Measurements from ENCODE around the gene SLC9A5.
A peak's percentile ranks its signal among the peaks of the same experiment; 100 is the strongest.

The SLC9A5 gene

DNA sequence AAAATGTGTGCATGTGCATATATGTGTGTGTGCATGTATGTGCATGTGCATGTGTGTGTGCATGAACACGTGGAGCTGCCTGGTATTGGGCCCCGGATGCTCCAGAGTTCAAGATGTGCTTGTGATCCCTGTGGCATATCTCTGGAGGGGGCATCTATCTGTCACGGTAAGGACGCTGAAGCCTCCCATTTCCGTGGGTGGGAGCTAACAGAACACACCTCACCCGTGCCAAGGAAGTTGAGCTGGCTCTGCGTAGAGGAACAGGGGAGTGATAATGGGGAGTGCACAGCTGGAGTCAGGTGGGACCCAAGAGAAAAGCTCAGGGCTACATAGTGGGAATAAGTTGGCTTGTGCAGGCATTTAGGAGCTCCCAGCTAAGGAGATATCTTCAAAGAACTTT, 37.1 kb upstream of the SLC9A5 start:
- Mint-ChIP-seq H3K36me3 (ENCODE audit: low read depth) (no peaks in the 10 kb centered on the region), H3K27me3 (ENCODE audit: low read depth) (no peaks in the 10 kb centered on the region), H3K4me1 (no peaks in the 10 kb centered on the region), H3K4me3 (no peak overlapping the region), H3K9me3 (no peaks in the 10 kb centered on the region), H3K27ac (no peak overlapping the region)
- TF ChIP-seq, protein P1, sequence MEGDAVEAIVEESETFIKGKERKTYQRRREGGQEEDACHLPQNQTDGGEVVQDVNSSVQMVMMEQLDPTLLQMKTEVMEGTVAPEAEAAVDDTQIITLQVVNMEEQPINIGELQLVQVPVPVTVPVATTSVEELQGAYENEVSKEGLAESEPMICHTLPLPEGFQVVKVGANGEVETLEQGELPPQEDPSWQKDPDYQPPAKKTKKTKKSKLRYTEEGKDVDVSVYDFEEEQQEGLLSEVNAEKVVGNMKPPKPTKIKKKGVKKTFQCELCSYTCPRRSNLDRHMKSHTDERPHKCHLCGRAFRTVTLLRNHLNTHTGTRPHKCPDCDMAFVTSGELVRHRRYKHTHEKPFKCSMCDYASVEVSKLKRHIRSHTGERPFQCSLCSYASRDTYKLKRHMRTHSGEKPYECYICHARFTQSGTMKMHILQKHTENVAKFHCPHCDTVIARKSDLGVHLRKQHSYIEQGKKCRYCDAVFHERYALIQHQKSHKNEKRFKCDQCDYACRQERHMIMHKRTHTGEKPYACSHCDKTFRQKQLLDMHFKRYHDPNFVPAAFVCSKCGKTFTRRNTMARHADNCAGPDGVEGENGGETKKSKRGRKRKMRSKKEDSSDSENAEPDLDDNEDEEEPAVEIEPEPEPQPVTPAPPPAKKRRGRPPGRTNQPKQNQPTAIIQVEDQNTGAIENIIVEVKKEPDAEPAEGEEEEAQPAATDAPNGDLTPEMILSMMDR (IDR thresholded peaks at IDR 0.05; ENCODE audit: unreplicated experiment in 3 of 3): no peak

DNA sequence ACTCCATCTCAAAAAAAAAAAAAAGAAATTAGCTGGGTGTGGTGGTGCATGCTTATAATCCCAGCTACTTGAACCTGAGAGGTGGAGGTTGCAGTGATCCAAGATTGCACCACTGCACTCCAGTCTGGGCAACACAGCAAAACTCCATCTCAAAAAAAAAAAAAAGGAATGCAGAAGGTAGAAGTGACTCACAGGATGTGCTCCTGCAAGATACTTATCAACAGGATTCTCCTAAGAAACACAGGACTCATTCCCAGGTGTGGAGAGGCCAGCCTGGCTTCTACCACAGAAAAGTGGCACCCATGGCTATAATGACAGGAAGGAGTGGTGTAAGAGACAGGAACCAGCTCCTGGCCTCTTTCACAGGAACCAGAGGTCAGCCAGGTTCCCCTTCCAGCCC, 36.0 kb upstream of the SLC9A5 start:
- H3K9me3 Mint-ChIP-seq: no peaks in the 10 kb centered on the region
- H3K4me1 Mint-ChIP-seq: no peaks in the 10 kb centered on the region
- TF ChIP-seq, protein P1 (IDR thresholded peaks at IDR 0.05; ENCODE audit: unreplicated experiment in 3 of 3): no peak
- no peak overlapping the region for H3K4me3 Mint-ChIP-seq
- no peaks in the 10 kb centered on the region for H3K36me3 Mint-ChIP-seq (ENCODE audit: low read depth)
- peaks cover 5% of the 10 kb centered on the region for H3K27me3 Mint-ChIP-seq (ENCODE audit: low read depth)
- H3K27ac Mint-ChIP-seq: peak overlapping the region in 1 of 3 experiments; percentile 50

DNA sequence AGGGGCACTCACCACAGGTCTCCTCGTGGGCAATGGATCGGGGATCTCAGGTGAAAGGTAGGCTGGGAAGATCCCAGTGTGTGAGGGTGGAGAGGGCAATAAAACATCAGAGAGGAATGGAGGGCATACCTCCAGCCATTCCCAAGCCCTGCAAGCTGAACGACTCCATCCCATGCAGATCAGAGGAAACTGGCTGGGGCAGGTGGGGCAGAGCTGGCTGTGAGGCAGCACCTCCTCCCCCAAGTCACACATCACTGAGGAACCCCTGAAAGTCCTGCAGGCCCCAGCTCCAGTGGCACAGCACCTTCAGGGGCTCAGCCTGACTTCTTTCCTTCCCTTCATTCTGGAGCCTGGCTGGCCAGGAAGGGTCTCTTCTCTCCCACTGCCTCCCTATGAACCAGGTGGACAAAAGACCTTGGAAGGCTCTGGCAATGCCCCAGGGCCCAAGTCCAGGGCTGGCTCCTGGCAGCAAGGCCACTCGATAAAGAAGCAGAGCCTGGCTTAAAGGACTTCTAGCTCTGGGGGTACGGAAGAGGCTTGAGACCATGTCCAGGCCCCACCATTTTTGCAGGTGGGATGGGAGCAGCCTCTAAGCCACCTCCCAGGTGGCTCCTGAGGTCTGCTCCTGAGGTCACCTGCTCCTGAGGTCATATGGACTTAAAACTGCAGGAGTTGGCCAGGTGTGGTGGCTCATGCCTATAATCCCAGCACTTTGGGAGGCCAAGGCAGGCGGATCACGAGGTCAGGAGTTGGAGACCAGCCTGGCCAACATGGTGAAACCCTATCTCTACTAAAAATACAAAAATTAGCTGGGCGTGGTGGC, 35.4 kb upstream of the SLC9A5 start:
- H3K27me3 Mint-ChIP-seq (ENCODE audit: low read depth): peaks cover 5% of the 10 kb centered on the region
- TF ChIP-seq, protein P1 (IDR thresholded peaks at IDR 0.05; ENCODE audit: unreplicated experiment in 3 of 3): no peak
- H3K4me1 Mint-ChIP-seq: no peaks in the 10 kb centered on the region
- H3K9me3 Mint-ChIP-seq: no peaks in the 10 kb centered on the region
- no peak overlapping the region for H3K4me3 Mint-ChIP-seq
- H3K36me3 Mint-ChIP-seq (ENCODE audit: low read depth): no peaks in the 10 kb centered on the region
- H3K27ac Mint-ChIP-seq: peak overlapping the region in 1 of 3 experiments; percentile 50

DNA sequence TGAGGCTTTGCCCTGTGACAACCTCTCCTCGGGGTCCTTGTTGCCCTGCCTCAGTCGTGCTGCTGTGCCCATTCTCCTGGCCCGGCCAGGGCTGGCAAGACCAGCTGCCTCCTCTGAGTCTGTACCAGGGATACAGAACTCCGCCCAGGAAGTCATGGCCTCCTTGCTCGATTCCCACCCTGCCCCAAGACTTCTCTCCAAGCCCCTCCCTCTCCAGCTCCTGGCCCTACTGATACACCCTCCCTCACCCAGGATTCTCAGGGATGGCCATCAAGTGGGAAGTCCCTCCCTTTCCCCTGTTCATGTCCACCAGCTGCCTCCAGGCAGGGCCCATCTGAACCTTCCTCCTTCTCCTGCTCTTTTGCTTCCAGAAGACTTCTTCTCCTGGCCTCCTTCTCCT, 33.1 kb upstream of the SLC9A5 start:
- TF ChIP-seq, protein P1 (IDR thresholded peaks at IDR 0.05; ENCODE audit: unreplicated experiment in 3 of 3): no peak
- Mint-ChIP-seq H3K9me3 (no peaks in the 10 kb centered on the region), H3K27me3 (ENCODE audit: low read depth) (peaks cover 5% of the 10 kb centered on the region), H3K4me1 (no peaks in the 10 kb centered on the region), H3K4me3 (no peak overlapping the region), H3K36me3 (ENCODE audit: low read depth) (no peaks in the 10 kb centered on the region), H3K27ac (no peak overlapping the region)

DNA sequence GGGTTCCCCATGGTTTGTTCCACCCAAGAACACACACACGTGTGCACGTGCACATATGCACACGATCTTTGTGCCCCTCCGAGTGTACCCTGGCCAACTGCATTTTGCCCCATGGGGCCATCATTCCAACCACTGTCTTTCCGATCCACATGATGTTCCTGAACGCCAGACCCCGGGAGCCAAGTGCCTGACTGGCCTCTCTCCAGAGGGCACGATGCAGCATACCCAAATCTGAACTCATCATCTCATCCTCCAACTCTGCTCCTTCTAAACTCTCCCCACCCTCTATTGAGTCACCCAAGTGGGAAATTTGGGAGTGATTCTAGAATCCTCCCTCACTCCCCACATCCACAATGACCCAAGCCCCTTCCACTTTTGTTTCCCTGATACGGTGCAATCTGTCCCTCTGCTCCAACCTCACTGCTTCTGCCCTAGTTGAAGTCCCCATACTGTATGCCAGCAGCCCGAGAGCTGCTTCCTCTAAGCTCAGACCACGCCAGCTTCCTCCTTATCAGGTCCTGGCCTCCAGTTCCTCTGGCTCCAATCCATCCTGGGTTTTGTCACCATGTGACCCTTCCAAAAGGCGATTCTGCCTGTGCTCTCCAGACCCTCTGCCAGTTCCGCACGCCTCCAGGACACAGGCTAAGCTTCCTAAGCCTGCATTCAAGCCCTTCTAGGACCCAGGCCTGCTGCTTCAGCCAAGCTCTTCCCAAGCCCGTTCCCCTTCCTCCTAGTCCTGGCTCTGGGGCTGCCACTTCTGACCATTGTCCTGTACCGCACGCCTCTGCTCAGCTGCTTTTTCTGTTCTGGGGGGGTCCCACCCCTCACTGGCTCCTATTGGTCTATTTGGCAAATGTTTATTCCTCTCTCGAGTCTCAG, 31.9 kb upstream of the SLC9A5 start:
- Mint-ChIP-seq H3K36me3 (ENCODE audit: low read depth) (no peaks in the 10 kb centered on the region), H3K27me3 (ENCODE audit: low read depth) (peaks cover 5% of the 10 kb centered on the region), H3K4me1 (no peaks in the 10 kb centered on the region), H3K9me3 (no peaks in the 10 kb centered on the region), H3K4me3 (no peak overlapping the region), H3K27ac (no peak overlapping the region)
- TF ChIP-seq, protein P1 (IDR thresholded peaks at IDR 0.05; ENCODE audit: unreplicated experiment in 3 of 3): no peak

Data from nephron (organoid).